B cell (primary cell): ENCODE data around the gene S1PR3. TPM values are rescaled to one million over a fixed set of nuclear protein-coding genes. Genes with fewer than 3 reads are reported as not detected.

Experiments
- ATAC-seq: fragments of 200-7000 bp; cut with Tn5 transposase; one replicate; pipeline ENCODE4 v1.10.0; 2021; ENCODE audit warnings: low read depth, mild to moderate bottlenecking, moderate number of reproducible peaks, moderate library complexity
- CTCF ChIA-PET: fragments of 350-600 bp; sonication (Branson Sonifier 250); formaldehyde crosslinking; loops from one replicate; lab custom pipeline; 2021; ENCODE audit warnings: antibody characterized with exemption, inconsistent platforms; lab: Charles Lee
- POLR2A ChIA-PET: fragments of 350-600 bp; sonication (Branson Sonifier 250); formaldehyde crosslinking; loops from one replicate; lab custom pipeline; 2021; ENCODE audit warnings: antibody characterized with exemption; lab: Charles Lee
- DNase-seq: peaks from one replicate; pipeline ENCODE4 v3.0.0; 2013
- H2AFZ ChIP-seq: 2 replicates; pipeline ENCODE4 v1.6.1; 2012; ENCODE audit warnings: mild to moderate bottlenecking, low read depth, low read length; ENCODE audit not compliant: insufficient read depth, poor library complexity, severe bottlenecking
- H3K27ac ChIP-seq, 2 donors: 1 replicate in 1 of 2; 2 replicates in 1 of 2; pipeline ENCODE4 v1.5.1; 2012 to 2013; ENCODE audit warnings: low read length in 2 of 2, mild to moderate bottlenecking in 2 of 2, moderate library complexity in 1 of 2
- H3K27me3 ChIP-seq, 4 experiments: fragments of 200-600 bp in 1 of 4; sonication (generic) in 1 of 4; replicated peaks in 1 of 4; 1 replicate in 2 of 4; 2 replicates in 2 of 4; pipeline versions ENCODE4 v1.6.1 to v1.7.0; 2013 to 2016; ENCODE audit warnings: low read length in 3 of 4, mild to moderate bottlenecking in 2 of 4, mixed read lengths in 1 of 4, moderate library complexity in 1 of 4; ENCODE audit not compliant: insufficient read depth in 4 of 4, control insufficient read depth in 3 of 4; ENCODE audit errors: control extremely low read depth in 1 of 4
- H3K36me3 ChIP-seq, 2 experiments: replicated peaks in 1 of 2; 1 replicate in 1 of 2; 2 replicates in 1 of 2; pipeline versions ENCODE4 v1.6.1 to v1.7.1; 2013; ENCODE audit warnings: low read length in 1 of 2; ENCODE audit not compliant: insufficient read depth in 2 of 2, control insufficient read depth in 1 of 2; ENCODE audit errors: control extremely low read depth in 1 of 2, extremely low read depth in 1 of 2
- H3K4me1 ChIP-seq, 2 donors: fragments of 200-600 bp in 1 of 2; sonication (generic) in 1 of 2; 1 replicate in 1 of 2; 2 replicates in 1 of 2; pipeline versions ENCODE4 v1.5.1 to v1.6.1; 2013 to 2017; ENCODE audit warnings: low read length in 2 of 2; ENCODE audit not compliant: control insufficient read depth in 2 of 2, insufficient read depth in 2 of 2
- H3K4me2 ChIP-seq: replicated peaks from 2 replicates; pipeline ENCODE3; 2012; ENCODE audit warnings: mild to moderate bottlenecking, low read depth, low read length; ENCODE audit not compliant: poor library complexity, severe bottlenecking
- H3K4me3 ChIP-seq, 5 experiments: fragments of 200-600 bp in 1 of 5; sonication (generic) in 1 of 5; 1 replicate in 3 of 5; 2 replicates in 2 of 5; pipeline versions ENCODE4 v1.5.1 to v1.7.0; 2011 to 2016; ENCODE audit warnings: low read length in 4 of 5, mild to moderate bottlenecking in 4 of 5, low read depth in 2 of 5, control low read depth in 1 of 5, moderate library complexity in 1 of 5; ENCODE audit not compliant: insufficient read depth in 1 of 5; ENCODE audit errors: control extremely low read depth in 1 of 5, extremely low read depth in 1 of 5
- H3K79me2 ChIP-seq: fragments of 200-600 bp; sonication (generic); one replicate; pipeline ENCODE4 v1.6.0; 2016; ENCODE audit warnings: low read length; ENCODE audit not compliant: control insufficient read depth, insufficient read depth
- H3K9ac ChIP-seq: fragments of 200-600 bp; sonication (generic); 2 replicates; pipeline ENCODE4 v1.6.1; 2017; ENCODE audit warnings: mild to moderate bottlenecking, low read length, moderate library complexity
- H3K9me3 ChIP-seq, 3 donors: one replicate each; pipeline versions ENCODE4 v1.6.1 to v1.7.1; 2013; ENCODE audit warnings: low read length in 2 of 3; ENCODE audit not compliant: control insufficient read depth in 2 of 3, insufficient read depth in 1 of 3; ENCODE audit errors: control extremely low read depth in 1 of 3
- H4K20me1 ChIP-seq: 2 replicates; pipeline ENCODE4 v1.6.0; 2012; ENCODE audit warnings: mild to moderate bottlenecking, low read length; ENCODE audit not compliant: insufficient read depth, control insufficient read depth, poor library complexity, severe bottlenecking
- H3K27ac Mint-ChIP-seq: one replicate; pipeline ENCODE4 v1.8.0; 2021; ENCODE audit warnings: mixed read lengths
- H3K27me3 Mint-ChIP-seq: one replicate; pipeline ENCODE4 v1.8.0; 2021; ENCODE audit warnings: mixed read lengths
- H3K4me1 Mint-ChIP-seq: one replicate; pipeline ENCODE4 v1.8.0; 2021; ENCODE audit warnings: mixed read lengths
- H3K4me3 Mint-ChIP-seq: one replicate; pipeline ENCODE4 v1.8.0; 2021; ENCODE audit warnings: mixed read lengths
- H3K9me3 Mint-ChIP-seq: one replicate; pipeline ENCODE4 v1.8.0; 2022; ENCODE audit warnings: mixed read lengths; ENCODE audit not compliant: insufficient read depth
- CTCF ChIP-seq: fragments of 200-600 bp; IDR thresholded peaks from one replicate; pipeline ENCODE4 v1.8.0; 2022; ENCODE audit warnings: antibody characterized with exemption, mild to moderate bottlenecking
- EZH2 ChIP-seq: IDR thresholded peaks from 2 replicates; pipeline ENCODE4 v1.6.1; 2012; ENCODE audit warnings: borderline replicate concordance, low read depth, mild to moderate bottlenecking, moderate library complexity, low read length; ENCODE audit not compliant: insufficient read depth, poor library complexity, severe bottlenecking
- WGBS: methylation state at CpG from one replicate; pipeline ENCODE4 v1.1.5; 2013; ENCODE audit warnings: missing lambda C conversion rate; ENCODE audit not compliant: insufficient coverage; 5-methylcytosine and 5-hydroxymethylcytosine counted together
- intact Hi-C: fragments of 100-400 bp; cut with micrococcal nuclease; formaldehyde crosslinking; loops from one replicate; pipeline ENCODE4 v1.10.0; 2022
- polyA plus RNA-seq: library from polyadenylated mRNA; depleted of rRNA; stranded (reverse); fragments of >200 nt; gene quantifications from 2 replicates; pipeline ENCODE4 v1.2.3, GENCODE V29; 2012
- total RNA-seq, 2 donors: library from RNA; stranded (reverse); fragments of 120-200 nt in 1 of 2; gene quantifications; 1 replicate in 1 of 2; 2 replicates in 1 of 2; pipeline versions ENCODE4 v1.2.3 to v1.2.4, GENCODE V29; 2013 to 2022

S1PR3 gene
- total and polyA plus RNA-seq, 2 donors (not counting 1 experiment from before 2014, with no cell fraction given), result 0.25 TPM; not detected in 1

GRCh38 chr9:88972401-88972800 lies 18.9 kb upstream of the S1PR3 start:
- DNase-seq, result no peak
- TF ChIP-seq EZH2 (no peak), CTCF (no peak)
- H3K9me3 ChIP-seq, result peaks cover 0 to 11% (median 0%) of the 10 kb centered on the region in 3 donors
- H4K20me1 ChIP-seq, result no peaks in the 10 kb centered on the region
- intact Hi-C loops, result no loop called here
- Mint-ChIP-seq H3K9me3 (no peaks in the 10 kb centered on the region), H3K27me3 (peaks cover 16% of the 10 kb centered on the region), H3K4me1 (no peaks in the 10 kb centered on the region), H3K27ac (no peak overlapping the region), H3K4me3 (no peak overlapping the region)
- H3K36me3 ChIP-seq, result no peaks in the 10 kb centered on the region
- no peak overlapping the region for H3K27ac ChIP-seq
- H3K4me3 ChIP-seq, result no peak overlapping the region
- no peaks in the 10 kb centered on the region for H3K79me2 ChIP-seq
- no peak overlapping the region for H3K4me2 ChIP-seq
- POLR2A ChIA-PET, result no interaction called here
- H2AFZ ChIP-seq, result no peak overlapping the region
- no peak for ATAC-seq
- H3K9ac ChIP-seq, result no peak overlapping the region
- H3K27me3 ChIP-seq, result no peaks in the 10 kb centered on the region
- no peaks in the 10 kb centered on the region for H3K4me1 ChIP-seq
- 94% methylated on average over 2 of the region's 4 CpGs for WGBS
- CTCF ChIA-PET, result no interaction called here

- TF ChIP-seq CTCF, result no peak
- no peak for TF ChIP-seq EZH2
- ChIA-PET POLR2A (no interaction called here), CTCF (no interaction called here)
- Histone ChIP-seq H4K20me1 (no peaks in the 10 kb centered on the region), H3K36me3 (no peaks in the 10 kb centered on the region), H3K79me2 (no peaks in the 10 kb centered on the region), H3K4me2 (no peak overlapping the region), H3K4me3 (no peak overlapping the region), H2AFZ (no peak overlapping the region), H3K4me1 (no peaks in the 10 kb centered on the region), H3K27me3 (peaks cover 0 to 4% (median 0%) of the 10 kb centered on the region in 4 experiments), H3K9me3 (peaks cover 0 to 11% (median 0%) of the 10 kb centered on the region in 3 donors), H3K27ac (no peak overlapping the region), H3K9ac (no peak overlapping the region)
- intact Hi-C loops, result no loop called here
- H3K9me3 Mint-ChIP-seq, result no peaks in the 10 kb centered on the region
- no peak overlapping the region for H3K27ac Mint-ChIP-seq
- 92% methylated on average over 12 of the region's 12 CpGs for WGBS
- ATAC-seq (no peak), DNase-seq (no peak)
- H3K4me1 Mint-ChIP-seq, result no peaks in the 10 kb centered on the region
- peaks cover 23% of the 10 kb centered on the region for H3K27me3 Mint-ChIP-seq
- H3K4me3 Mint-ChIP-seq, result no peak overlapping the region
Observed at GRCh38 chr9:88973281-88974045, 17.8 kb upstream of the S1PR3 start.
